ENCODE results near the gene ROGDI. TPM values are rescaled to one million over a fixed set of nuclear protein-coding genes. Genes with fewer than 3 reads are reported as not detected.

The ROGDI gene
- total and polyA plus RNA-seq, 5 donors from 2014 or later = 4.6 to 15.9 (median 7.1) TPM

DNA sequence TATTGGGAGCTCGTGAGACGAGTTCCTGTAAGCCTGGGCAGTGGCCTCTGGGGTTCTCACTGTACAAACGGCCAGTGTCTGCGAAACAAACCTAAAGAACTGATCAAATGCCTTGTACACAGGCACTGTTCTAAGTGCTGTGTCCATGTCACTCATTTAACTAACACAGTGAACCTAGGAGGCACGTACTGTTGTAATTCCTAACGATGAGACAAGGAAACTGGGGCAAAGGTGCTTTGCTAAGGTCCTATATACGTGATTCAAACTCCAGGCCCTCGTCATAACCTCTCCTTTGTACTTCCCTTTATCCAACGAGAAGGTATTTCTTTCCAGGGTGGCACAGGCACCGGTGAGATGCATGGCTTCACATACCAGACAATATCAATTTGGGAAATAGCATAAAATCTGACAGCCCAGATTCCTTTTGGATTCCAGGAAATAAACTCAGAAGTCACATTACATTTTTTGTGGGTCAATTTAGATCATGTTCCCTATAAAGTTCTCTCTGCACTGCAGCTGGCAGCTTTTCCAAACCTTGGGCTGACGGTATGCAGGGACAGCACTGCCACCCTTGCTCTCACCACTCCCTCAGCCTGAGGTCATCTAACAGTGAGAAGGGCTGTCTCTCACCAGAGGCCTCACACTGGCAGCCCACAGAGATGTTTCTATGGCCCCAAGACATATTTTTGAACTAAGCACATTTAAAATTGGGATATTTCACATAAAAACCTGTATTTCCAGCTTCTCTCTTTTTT is 26.3 kb upstream of the ROGDI start:
- Mint-ChIP-seq H3K9me3 (peaks cover 0 to 1% (median 0%) of the 10 kb centered on the region in 7 donors), H3K27ac (no peak overlapping the region), H3K4me3 (no peak overlapping the region), H3K4me1 (peaks cover 5 to 17% (median 11%) of the 10 kb centered on the region in 4 donors), H3K27me3 (no peaks in the 10 kb centered on the region), H3K36me3 (peaks cover 49% of the 10 kb centered on the region)
- H3K4me1 ChIP-seq (ENCODE audit: control insufficient read depth, insufficient read depth, low read length, poor library complexity, severe bottlenecking) = no peaks in the 10 kb centered on the region
- no peaks in the 10 kb centered on the region for H3K9me3 ChIP-seq (ENCODE audit: control insufficient read depth in 2 of 2, low read length in 2 of 2)
- no peak for DNase-seq
- no peaks in the 10 kb centered on the region for H3K27me3 ChIP-seq (ENCODE audit: control insufficient read depth, insufficient read depth, low read length)
- ATAC-seq (ENCODE audit: low read depth in 2 of 2) = no peak
- H3K4me3 ChIP-seq (ENCODE audit: low read depth, low read length) = no peak overlapping the region
- peaks cover 83% of the 10 kb centered on the region for H3K36me3 ChIP-seq (ENCODE audit: control insufficient read depth, insufficient read depth, low read length)
- no peak overlapping the region for H3K27ac ChIP-seq (ENCODE audit: insufficient read depth, low read length, poor library complexity, severe bottlenecking)

GRCh38 chr16:4826980-4827379 is 24.5 kb upstream of the ROGDI start:
- peaks cover 0 to 1% (median 0%) of the 10 kb centered on the region in 7 donors for H3K9me3 Mint-ChIP-seq
- H3K4me1 ChIP-seq (ENCODE audit: control insufficient read depth, insufficient read depth, low read length, poor library complexity, severe bottlenecking) = no peaks in the 10 kb centered on the region
- no peaks in the 10 kb centered on the region for H3K27me3 Mint-ChIP-seq
- peaks cover 81% of the 10 kb centered on the region for H3K36me3 ChIP-seq (ENCODE audit: control insufficient read depth, insufficient read depth, low read length)
- H3K27ac ChIP-seq (ENCODE audit: insufficient read depth, low read length, poor library complexity, severe bottlenecking) = no peak overlapping the region
- H3K4me3 Mint-ChIP-seq = no peak overlapping the region
- H3K9me3 ChIP-seq (ENCODE audit: control insufficient read depth in 2 of 2, low read length in 2 of 2) = no peaks in the 10 kb centered on the region
- DNase-seq (no peak), ATAC-seq (ENCODE audit: low read depth in 2 of 2) (no peak)
- no peak overlapping the region for H3K27ac Mint-ChIP-seq
- H3K4me1 Mint-ChIP-seq = peaks cover 0 to 11% (median 5%) of the 10 kb centered on the region in 4 donors
- peaks cover 43% of the 10 kb centered on the region for H3K36me3 Mint-ChIP-seq
- no peaks in the 10 kb centered on the region for H3K27me3 ChIP-seq (ENCODE audit: control insufficient read depth, insufficient read depth, low read length)
- H3K4me3 ChIP-seq (ENCODE audit: low read depth, low read length) = no peak overlapping the region

DNA sequence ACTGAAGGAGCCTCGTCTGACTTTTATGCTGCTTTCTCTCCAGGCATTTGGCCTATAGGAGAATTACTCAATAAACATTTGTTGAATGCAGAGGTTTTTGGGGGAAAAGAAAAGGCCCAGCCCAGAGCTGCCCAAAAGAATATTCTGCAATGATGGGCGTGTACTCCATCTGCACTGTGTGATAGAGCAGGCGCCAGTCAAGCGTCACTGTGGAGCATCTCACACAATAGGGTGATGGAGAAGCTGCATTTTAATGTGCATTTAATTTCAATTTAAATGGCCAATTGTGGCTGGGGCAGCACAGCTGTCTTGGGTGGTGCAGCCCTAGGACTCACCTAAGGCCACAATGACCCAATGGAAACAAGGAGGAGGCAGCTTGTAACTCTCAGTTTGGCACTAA is 24.1 kb upstream of the ROGDI start:
- no peak for ATAC-seq (ENCODE audit: low read depth in 2 of 2)
- Histone ChIP-seq H3K36me3 (ENCODE audit: control insufficient read depth, insufficient read depth, low read length) (peaks cover 81% of the 10 kb centered on the region), H3K9me3 (ENCODE audit: control insufficient read depth in 2 of 2, low read length in 2 of 2) (no peaks in the 10 kb centered on the region), H3K4me3 (ENCODE audit: low read depth, low read length) (no peak overlapping the region), H3K4me1 (ENCODE audit: control insufficient read depth, insufficient read depth, low read length, poor library complexity, severe bottlenecking) (no peaks in the 10 kb centered on the region), H3K27ac (ENCODE audit: insufficient read depth, low read length, poor library complexity, severe bottlenecking) (no peak overlapping the region), H3K27me3 (ENCODE audit: control insufficient read depth, insufficient read depth, low read length) (no peaks in the 10 kb centered on the region)
- H3K27me3 Mint-ChIP-seq = no peaks in the 10 kb centered on the region
- H3K36me3 Mint-ChIP-seq = peaks cover 40% of the 10 kb centered on the region
- no peak overlapping the region for H3K4me3 Mint-ChIP-seq
- peaks cover 0 to 1% (median 0%) of the 10 kb centered on the region in 7 donors for H3K9me3 Mint-ChIP-seq
- peaks cover 0 to 10% (median 5%) of the 10 kb centered on the region in 4 donors for H3K4me1 Mint-ChIP-seq
- no peak for DNase-seq
- H3K27ac Mint-ChIP-seq = no peak overlapping the region

GRCh38 chr16:4825196-4825595 is 22.8 kb upstream of the ROGDI start:
- Histone ChIP-seq H3K9me3 (ENCODE audit: control insufficient read depth in 2 of 2, low read length in 2 of 2) (no peaks in the 10 kb centered on the region), H3K4me3 (ENCODE audit: low read depth, low read length) (no peak overlapping the region), H3K36me3 (ENCODE audit: control insufficient read depth, insufficient read depth, low read length) (peaks cover 77% of the 10 kb centered on the region), H3K27me3 (ENCODE audit: control insufficient read depth, insufficient read depth, low read length) (no peaks in the 10 kb centered on the region), H3K4me1 (ENCODE audit: control insufficient read depth, insufficient read depth, low read length, poor library complexity, severe bottlenecking) (no peaks in the 10 kb centered on the region), H3K27ac (ENCODE audit: insufficient read depth, low read length, poor library complexity, severe bottlenecking) (no peak overlapping the region)
- H3K27me3 Mint-ChIP-seq = no peaks in the 10 kb centered on the region
- ATAC-seq (ENCODE audit: low read depth in 2 of 2) (no peak), DNase-seq (no peak)
- no peak overlapping the region for H3K27ac Mint-ChIP-seq
- H3K36me3 Mint-ChIP-seq = peaks cover 38% of the 10 kb centered on the region
- peaks cover 0 to 7% (median 3%) of the 10 kb centered on the region in 4 donors for H3K4me1 Mint-ChIP-seq
- peaks cover 0 to 1% (median 0%) of the 10 kb centered on the region in 7 donors for H3K9me3 Mint-ChIP-seq
- no peak overlapping the region for H3K4me3 Mint-ChIP-seq

DNA sequence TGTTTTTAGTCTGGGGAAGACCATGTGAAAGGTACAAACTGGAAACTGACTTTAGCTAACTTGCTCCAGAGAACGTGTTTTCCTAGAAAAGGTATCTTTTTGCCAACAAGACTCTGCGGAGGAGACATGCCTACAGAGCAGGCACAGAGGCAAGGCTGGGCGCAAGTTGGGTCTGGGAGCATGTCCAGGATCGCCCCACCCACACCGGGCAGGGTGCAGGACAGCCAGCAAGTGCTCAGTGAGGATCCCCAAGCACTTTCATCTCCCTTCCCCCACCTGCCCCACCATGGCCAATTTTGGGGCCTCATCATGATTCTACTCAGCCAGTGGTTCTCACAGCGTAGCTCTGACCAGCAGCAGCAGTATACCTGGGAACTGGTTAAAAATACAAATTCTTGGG is 18.2 kb upstream of the ROGDI start:
- Mint-ChIP-seq H3K4me1 (peaks cover 0 to 7% (median 4%) of the 10 kb centered on the region in 4 donors), H3K27me3 (no peaks in the 10 kb centered on the region), H3K4me3 (no peak overlapping the region), H3K9me3 (no peaks in the 10 kb centered on the region), H3K36me3 (peaks cover 51% of the 10 kb centered on the region), H3K27ac (peak overlapping the region in 1 of 3 donors; percentile 47)
- no peaks in the 10 kb centered on the region for H3K4me1 ChIP-seq (ENCODE audit: control insufficient read depth, insufficient read depth, low read length, poor library complexity, severe bottlenecking)
- H3K9me3 ChIP-seq (ENCODE audit: control insufficient read depth in 2 of 2, low read length in 2 of 2) = no peaks in the 10 kb centered on the region
- H3K4me3 ChIP-seq (ENCODE audit: low read depth, low read length) = no peak overlapping the region
- DNase-seq = no peak
- no peak overlapping the region for H3K27ac ChIP-seq (ENCODE audit: insufficient read depth, low read length, poor library complexity, severe bottlenecking)
- peaks cover 61% of the 10 kb centered on the region for H3K36me3 ChIP-seq (ENCODE audit: control insufficient read depth, insufficient read depth, low read length)
- no peaks in the 10 kb centered on the region for H3K27me3 ChIP-seq (ENCODE audit: control insufficient read depth, insufficient read depth, low read length)
- ATAC-seq (ENCODE audit: low read depth in 2 of 2) = no peak

DNA sequence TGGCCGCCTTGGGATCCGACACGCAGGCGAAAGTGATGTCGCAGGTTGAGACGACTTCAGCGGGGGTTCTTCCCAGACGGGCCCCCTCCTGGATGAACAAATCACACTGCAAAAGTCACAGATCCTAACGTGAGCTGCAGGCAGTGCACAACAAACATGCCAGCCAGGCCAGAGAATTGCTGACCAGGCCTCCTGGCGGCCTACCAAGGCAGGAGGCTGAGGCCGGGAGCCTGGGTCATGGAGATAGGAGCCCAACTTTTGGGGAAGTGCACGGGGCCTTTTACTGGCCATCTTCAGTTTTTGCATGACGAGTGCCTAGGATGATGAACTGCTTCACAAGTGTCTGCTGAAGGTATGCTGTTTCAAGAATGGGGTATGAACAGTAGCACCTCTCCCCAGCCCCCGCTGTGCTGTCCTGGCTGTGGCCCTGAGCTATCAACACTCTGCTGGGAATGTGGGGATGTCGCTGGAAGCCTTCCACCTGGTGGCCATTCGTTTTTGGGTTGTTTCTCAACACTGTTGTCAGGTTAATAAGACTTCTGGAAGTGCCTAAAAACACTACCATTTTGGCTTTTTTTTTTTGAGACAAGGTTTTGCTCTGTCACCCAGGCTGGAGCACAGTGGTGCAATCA is 12.2 kb upstream of the ROGDI start:
- peak overlapping the region in 1 of 3 donors; percentile 41 for H3K27ac Mint-ChIP-seq
- H3K4me1 Mint-ChIP-seq = peaks cover 0 to 4% (median 0%) of the 10 kb centered on the region in 4 donors
- no peak overlapping the region for H3K4me3 ChIP-seq (ENCODE audit: low read depth, low read length)
- peaks cover 38% of the 10 kb centered on the region for H3K36me3 Mint-ChIP-seq
- no peaks in the 10 kb centered on the region for H3K27me3 ChIP-seq (ENCODE audit: control insufficient read depth, insufficient read depth, low read length)
- H3K9me3 Mint-ChIP-seq = no peaks in the 10 kb centered on the region
- no peaks in the 10 kb centered on the region for H3K27me3 Mint-ChIP-seq
- no peak overlapping the region for H3K27ac ChIP-seq (ENCODE audit: insufficient read depth, low read length, poor library complexity, severe bottlenecking)
- DNase-seq = no peak
- H3K36me3 ChIP-seq (ENCODE audit: control insufficient read depth, insufficient read depth, low read length) = peaks cover 59% of the 10 kb centered on the region
- H3K4me3 Mint-ChIP-seq = no peak overlapping the region
- no peak for ATAC-seq (ENCODE audit: low read depth in 2 of 2)
- H3K9me3 ChIP-seq (ENCODE audit: control insufficient read depth in 2 of 2, low read length in 2 of 2) = no peaks in the 10 kb centered on the region
- no peaks in the 10 kb centered on the region for H3K4me1 ChIP-seq (ENCODE audit: control insufficient read depth, insufficient read depth, low read length, poor library complexity, severe bottlenecking)

GRCh38 chr16:4814046-4814445 is 11.6 kb upstream of the ROGDI start:
- H3K9me3 Mint-ChIP-seq = no peaks in the 10 kb centered on the region
- no peaks in the 10 kb centered on the region for H3K27me3 Mint-ChIP-seq
- no peaks in the 10 kb centered on the region for H3K9me3 ChIP-seq (ENCODE audit: control insufficient read depth in 2 of 2, low read length in 2 of 2)
- peaks cover 60% of the 10 kb centered on the region for H3K36me3 ChIP-seq (ENCODE audit: control insufficient read depth, insufficient read depth, low read length)
- peaks cover 35% of the 10 kb centered on the region for H3K36me3 Mint-ChIP-seq
- no peak overlapping the region for H3K27ac ChIP-seq (ENCODE audit: insufficient read depth, low read length, poor library complexity, severe bottlenecking)
- no peaks in the 10 kb centered on the region for H3K4me1 ChIP-seq (ENCODE audit: control insufficient read depth, insufficient read depth, low read length, poor library complexity, severe bottlenecking)
- H3K4me3 ChIP-seq (ENCODE audit: low read depth, low read length) = no peak overlapping the region
- no peaks in the 10 kb centered on the region for H3K27me3 ChIP-seq (ENCODE audit: control insufficient read depth, insufficient read depth, low read length)
- no peak for DNase-seq
- H3K4me3 Mint-ChIP-seq = no peak overlapping the region
- no peak for ATAC-seq (ENCODE audit: low read depth in 2 of 2)
- peaks cover 0 to 4% (median 0%) of the 10 kb centered on the region in 4 donors for H3K4me1 Mint-ChIP-seq
- peak overlapping the region in 1 of 3 donors; percentile 11 for H3K27ac Mint-ChIP-seq

Data from CD4-positive, CD25-positive, alpha-beta regulatory T cell (primary cell).